ENCODE data around the gene FAN1. TPM values are rescaled to one million over a fixed set of nuclear protein-coding genes. Genes with fewer than 3 reads are reported as not detected.

FAN1 gene
- total RNA-seq, 1 donor from 2014 or later: 18.9 TPM

DNA sequence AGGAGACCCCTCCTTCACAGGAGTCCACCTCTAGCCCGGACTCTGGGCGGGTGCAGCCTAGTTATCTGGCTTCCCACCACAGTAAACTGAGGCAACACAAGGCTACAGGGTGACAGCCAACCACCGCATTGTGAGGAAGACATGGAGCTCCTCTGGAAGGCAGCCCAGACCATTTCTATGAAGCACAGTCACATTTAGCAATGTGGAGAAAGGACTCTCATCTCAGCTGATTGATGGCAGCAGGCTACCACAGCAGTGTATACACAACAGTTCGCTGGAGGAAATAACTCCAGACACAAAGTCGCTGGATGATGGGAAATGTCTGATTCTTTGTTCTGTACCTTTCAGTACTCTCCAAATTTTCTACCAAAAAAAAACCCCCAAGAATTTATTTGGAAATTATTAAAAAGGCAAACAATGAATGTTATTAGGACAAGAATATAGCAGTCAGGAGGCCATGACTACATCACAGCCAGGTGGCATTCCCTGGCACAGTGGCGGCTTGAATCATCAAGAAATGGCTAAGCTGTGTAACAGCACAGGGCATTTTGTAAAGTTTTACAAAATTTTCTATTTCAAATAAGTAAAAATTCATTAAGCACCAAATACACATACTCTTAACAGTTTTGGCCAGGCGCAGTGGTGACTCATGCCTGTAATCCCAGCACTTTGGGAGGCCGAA lies 40.1 kb downstream of the FAN1 start:
- intact Hi-C loops (cut with DNase I): no loop called here
- no peak for DNase-seq (ENCODE audit: low spot score)
- no peak for ATAC-seq

DNA sequence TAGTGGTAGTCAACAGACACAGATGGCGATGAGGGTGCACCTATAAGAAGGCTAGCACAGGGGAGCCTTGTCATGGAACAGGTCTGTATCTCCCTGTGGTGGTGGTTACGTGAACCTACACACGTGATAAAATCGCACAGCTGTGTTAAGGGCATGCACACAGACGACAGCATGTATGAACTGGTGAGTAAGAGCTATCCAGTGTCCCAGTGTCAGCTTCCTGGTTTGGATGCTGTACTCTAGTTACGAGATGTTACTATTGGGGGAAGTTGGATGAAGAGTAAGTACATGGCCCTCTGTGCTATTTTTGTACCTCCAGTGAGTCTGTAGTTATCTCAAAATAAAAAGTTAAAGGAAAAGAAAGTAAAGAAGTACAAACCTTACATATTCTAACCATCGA lies 49.5 kb downstream of the FAN1 start:
- DNase-seq (ENCODE audit: low spot score) (no peak), ATAC-seq (no peak)
- intact Hi-C loops (cut with DNase I): no loop called here

DNA sequence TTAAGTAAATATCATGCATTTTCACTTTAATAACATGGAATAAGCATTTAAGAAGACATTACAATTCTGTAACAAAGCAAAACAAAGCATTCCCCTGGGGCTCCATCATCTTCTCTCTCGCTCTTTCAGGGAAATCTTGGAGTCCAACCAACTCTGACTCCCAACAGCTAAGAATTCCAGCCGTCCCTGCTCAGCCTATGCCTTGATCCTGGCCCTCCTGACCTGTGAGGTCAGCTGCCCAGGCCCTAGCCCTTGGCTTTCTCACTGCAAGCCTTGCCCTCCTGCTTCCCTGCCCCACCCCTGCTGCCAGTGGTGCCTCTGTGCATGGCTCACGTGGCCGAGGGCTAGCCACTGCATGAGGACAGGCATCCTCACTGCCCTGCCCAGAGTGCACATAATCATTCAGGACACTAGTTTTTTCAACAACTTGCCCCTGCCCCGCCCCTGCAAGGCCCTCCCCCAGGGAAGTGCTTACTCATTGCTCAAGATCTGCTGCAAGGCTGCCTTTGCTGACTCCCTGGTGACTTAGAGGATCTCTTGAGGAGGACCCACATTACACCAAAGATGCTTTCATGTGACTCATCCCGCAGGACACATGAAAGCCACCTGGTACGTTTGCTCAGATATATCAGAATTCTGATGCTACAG lies 50.1 kb downstream of the FAN1 start:
- ATAC-seq (peak; percentile 26), DNase-seq (ENCODE audit: low spot score) (no peak)
- intact Hi-C loops (cut with DNase I): no loop called here

DNA sequence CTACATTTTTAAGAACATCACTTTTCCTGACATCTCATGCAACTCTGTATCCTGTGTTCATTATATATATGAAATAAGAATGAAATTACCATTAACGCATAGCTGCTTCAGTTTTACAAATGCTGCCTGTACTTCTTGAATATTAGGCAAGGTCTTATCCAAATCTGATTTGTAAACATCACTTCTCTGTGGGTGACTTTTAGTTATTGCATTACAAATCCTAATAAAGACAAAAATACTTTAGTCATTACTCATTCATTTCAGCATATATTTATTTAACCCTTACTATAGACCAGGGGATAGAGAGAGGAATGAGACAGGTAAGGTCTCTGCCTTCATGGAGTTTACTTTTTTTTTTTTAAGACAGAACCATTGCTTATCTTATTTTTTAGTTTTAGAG lies 51.0 kb downstream of the FAN1 start:
- DNase-seq (ENCODE audit: low spot score) (no peak), ATAC-seq (no peak)
- intact Hi-C loops (cut with DNase I): no loop called here

DNA sequence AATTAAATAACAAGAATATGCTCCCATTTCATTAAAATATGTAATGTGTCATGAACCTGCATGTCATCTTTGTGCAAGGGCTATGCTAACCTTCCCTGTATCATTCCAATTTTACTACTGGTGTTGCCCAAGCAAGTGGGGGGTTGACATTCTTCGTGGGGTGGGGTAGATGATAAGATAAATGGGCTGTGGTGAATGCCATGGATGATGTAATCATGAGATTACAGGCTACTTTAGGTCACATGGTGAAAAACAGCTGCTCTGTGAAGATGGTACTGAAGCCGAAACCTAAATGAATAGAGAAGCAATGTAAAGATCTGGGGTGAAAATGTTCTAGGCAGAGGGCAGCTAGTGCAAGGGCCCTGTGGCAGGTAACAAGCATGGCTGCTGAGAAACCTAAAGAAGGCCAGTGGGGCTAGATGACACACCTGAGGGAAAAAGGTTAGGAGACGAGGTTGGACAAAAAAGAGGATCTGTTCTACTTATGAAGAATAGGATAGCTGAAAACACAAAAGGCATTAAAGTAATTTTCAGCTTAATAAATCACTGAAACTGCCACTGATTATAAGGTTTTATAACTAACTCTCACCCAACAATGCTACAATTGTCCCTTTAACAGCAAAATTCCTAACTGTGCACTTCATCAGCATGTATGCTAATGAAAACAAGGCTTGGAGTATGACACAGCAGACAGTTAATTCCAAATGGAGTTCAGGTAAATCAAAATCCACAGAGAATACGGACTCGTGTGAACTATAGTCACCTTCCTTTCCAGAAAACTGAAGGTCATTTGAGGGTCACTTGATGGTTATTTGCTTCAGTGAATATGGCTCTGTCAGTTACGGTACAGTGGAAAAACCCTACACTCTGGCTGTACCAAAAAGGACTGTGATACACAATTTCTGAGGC lies 52.8 kb downstream of the FAN1 start:
- DNase-seq (ENCODE audit: low spot score) (no peak), ATAC-seq (no peak)
- intact Hi-C loops (cut with DNase I): no loop called here

DNA sequence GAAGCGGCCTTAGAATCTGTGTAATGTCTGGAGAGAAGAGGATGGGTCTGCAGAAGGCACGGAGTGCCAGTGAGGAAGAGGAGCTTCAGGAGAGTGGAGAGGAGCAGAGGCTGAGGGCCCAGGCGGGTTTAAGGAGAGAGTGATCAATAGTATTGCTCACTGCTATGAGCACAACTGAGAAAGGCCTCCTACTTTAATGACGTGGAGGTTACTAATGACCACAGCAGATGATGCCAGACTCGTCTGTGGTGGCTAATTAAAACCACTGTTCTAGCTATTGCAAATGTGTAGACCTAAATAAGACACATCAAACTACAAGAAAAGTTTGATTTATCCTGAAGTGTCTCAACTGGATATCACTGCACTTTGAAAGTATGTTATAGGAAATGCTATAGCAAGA lies 54.5 kb downstream of the FAN1 start:
- intact Hi-C loops (cut with DNase I): no loop called here
- ATAC-seq (no peak), DNase-seq (ENCODE audit: low spot score) (no peak)

DNA sequence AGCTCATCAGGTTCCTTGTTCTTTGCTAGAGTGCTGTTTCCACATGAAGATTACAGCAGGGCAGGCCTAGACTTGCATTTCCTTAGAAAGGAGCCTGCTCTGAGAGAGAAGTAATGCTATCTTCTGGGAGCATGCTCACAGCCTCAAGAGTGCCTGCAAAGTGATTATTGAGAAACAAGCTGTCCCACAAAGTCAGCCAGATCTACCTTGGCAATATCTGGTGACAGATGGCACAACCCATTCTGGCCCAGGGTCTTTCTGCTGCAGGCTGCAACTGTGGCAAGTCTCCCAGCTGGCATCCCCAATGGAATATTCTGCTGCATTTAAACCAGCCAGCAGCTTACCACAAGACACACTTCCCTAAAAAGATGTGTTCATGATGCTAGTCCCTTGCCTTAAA lies 58.4 kb downstream of the FAN1 start:
- DNase-seq (ENCODE audit: low spot score): no peak
- intact Hi-C loops (cut with DNase I): no loop called here
- no peak for ATAC-seq

DNA sequence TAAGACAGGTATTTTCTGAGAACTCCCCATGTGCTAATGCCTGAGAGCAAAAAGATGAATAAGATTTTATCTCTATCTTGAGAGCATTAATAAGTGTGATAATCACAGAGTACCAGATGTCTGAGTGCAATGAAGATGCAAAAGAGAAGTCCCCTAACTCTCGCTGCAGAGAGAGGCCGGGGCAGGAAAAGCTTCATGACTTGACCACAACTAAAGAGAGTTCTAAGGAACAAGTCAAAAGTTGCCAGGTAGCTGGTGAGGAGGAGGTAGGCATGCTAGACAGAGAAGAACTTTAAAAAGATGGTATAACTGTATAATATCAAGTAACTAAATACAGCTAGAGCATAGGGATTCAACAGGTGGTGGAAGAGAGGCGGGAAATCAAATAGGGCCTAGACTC lies 58.9 kb downstream of the FAN1 start:
- ATAC-seq (no peak), DNase-seq (ENCODE audit: low spot score) (no peak)
- intact Hi-C loops (cut with DNase I): no loop called here

DNA sequence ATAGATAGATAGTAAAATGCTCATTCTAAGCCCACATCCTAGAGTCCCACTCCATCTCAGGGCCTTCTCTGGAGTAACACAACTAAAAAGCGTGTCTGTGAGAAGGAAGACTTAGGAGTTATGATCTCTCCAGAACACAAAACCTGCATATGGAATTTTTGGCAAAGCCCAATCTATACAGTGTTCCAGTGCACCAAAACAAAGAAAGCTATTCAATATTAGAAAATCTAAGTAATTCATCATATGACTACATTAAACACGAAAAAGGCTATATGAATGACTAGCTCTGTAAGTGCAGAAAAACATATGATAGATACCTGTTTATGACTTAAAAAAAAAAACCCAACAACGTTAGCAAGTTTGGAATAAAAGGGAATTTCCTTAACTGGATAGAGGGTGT lies 60.0 kb downstream of the FAN1 start:
- DNase-seq (ENCODE audit: low spot score) (no peak), ATAC-seq (no peak)
- intact Hi-C loops (cut with DNase I): no loop called here

DNA sequence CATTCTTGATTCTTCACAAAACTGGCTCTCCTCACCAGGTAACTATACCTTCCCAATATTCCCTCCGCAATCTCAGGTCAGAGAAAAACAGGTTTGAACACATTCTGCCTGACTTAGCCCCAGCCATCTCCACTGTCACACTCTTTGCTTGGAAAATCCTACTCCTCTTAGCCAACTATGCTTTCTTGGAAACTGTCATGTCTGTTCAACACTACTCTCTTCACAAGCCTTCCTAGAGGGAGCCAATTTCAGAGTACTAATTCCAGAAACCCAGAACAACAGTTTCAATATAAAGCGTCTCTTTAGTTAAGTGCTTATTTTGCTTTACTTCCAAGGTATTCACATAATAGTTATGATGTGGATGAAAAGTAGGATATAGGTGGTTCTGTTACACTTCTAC lies 66.0 kb downstream of the FAN1 start:
- intact Hi-C loops (cut with DNase I): no loop called here
- DNase-seq (ENCODE audit: low spot score) (no peak), ATAC-seq (no peak)

DNA sequence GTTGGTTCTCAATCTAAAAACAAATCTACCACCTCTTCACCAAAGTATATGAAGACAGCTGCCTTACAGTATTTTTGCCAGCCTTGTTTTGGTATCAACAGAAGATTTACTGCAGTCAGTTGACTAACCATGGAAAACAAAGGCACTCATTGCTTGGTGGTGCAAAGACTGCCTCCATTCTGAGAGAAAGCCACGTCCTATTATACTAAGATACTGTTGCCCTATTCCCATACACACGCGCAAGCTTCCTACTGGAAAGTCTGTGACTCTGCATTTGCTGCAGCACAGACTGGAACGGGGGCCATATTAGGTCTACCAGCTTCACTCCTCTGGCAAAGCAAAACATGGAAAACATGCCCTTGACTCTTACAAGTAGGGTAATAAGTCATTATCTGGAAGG lies 69.7 kb downstream of the FAN1 start:
- DNase-seq (ENCODE audit: low spot score) (no peak), ATAC-seq (no peak)
- intact Hi-C loops (cut with DNase I): no loop called here

DNA sequence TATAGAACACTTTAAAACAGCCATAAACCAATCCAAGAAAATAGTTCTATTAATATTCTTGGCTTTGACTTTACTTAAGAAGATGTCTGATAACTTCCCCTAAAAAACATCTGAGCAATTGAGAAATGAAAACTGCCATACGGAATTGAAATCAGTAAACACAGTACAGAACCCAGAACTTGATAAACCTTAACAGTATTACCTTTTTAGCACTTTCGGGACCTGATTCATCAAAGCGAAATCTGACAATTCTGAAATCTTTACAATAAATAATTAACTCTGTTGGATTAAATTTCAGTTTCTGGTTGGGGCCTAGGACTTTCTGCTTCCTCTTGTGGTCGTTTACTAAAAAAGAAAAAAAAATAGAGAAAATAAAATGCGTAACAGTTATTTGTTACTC lies 70.4 kb downstream of the FAN1 start:
- ATAC-seq (no peak), DNase-seq (ENCODE audit: low spot score) (no peak)
- intact Hi-C loops (cut with DNase I): no loop called here

DNA sequence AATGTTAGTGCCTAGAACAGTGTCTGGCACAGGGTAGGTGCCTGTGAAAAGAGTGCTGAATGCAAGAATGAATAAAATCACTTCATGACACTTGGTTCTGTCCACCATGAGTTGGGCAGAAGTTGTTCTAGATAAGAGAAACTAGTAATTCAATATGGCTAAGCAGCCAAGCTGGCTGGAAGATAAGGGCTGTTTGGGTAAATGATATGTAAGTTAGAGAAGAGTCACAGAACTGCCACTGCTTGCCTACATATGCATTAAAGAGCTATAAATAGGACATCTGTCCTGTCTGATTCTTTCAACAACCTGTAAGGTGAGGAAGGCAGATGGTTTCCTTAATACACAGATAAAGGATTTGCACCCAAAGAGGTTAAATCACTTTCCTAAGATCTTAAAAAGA lies 74.6 kb downstream of the FAN1 start:
- DNase-seq (ENCODE audit: low spot score) (no peak), ATAC-seq (no peak)
- intact Hi-C loops (cut with DNase I): no loop called here

DNA sequence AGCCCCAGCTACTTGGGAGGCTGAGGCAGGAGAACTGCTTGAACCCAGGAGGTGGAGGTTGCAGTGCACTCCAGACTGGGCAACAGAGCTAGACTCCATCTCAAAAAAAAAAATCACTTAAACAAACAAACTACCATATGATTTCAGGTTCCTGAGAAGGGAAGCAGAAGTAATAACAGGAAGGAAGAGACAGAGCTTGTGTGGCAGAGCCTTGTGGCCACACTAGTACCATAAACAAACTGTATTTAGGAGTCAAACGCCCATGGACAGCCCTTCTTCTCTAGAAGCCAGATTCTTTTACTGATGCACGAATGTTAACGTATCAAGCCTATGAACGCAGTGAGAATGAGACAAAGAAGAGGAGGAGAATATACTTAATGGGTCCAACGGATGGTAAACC lies 75.7 kb downstream of the FAN1 start:
- intact Hi-C loops (cut with DNase I): no loop called here
- DNase-seq (ENCODE audit: low spot score) (no peak), ATAC-seq (peak; percentile 50)

DNA sequence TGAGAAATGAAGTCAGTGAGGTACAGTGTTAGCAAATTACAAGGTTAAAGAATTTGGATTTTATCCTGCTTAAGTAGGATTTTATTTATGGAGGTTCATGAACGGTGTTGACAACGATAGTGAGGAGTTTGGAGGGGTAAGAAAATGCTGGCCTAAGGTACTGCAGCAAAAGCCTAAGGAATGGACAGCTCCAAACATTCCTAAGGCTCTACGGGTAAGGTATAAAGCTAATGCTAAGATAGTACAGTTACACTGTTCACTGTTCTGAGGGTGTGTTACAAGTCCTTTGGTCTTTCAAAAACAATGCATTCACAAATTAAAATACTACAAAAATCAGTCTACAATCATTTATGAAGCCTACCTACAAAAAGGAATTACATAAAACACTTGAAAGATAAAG lies 80.4 kb downstream of the FAN1 start:
- ATAC-seq: no peak
- no peak for DNase-seq (ENCODE audit: low spot score)
- intact Hi-C loops (cut with DNase I): no loop called here

DNA sequence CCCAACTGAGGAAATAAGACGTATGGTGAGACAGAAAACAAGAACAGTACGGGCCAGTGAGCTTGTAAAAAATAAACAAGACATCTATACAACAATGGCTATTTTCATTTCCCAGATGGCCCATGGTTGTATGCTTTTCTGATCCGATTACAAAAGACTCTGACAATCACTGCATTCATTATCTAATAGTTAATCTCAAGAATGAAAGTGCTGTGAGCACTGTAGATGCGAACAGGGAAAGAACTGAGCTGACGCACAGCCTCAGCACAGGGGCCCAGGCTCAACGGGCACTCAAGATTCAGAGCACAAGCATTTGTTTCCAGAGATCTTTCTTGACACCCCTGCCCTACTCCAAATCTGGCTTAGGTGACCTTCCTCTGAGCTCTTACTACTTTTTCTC lies 80.8 kb downstream of the FAN1 start:
- intact Hi-C loops (cut with DNase I): no loop called here
- peak; percentile 25 for ATAC-seq
- no peak for DNase-seq (ENCODE audit: low spot score)

DNA sequence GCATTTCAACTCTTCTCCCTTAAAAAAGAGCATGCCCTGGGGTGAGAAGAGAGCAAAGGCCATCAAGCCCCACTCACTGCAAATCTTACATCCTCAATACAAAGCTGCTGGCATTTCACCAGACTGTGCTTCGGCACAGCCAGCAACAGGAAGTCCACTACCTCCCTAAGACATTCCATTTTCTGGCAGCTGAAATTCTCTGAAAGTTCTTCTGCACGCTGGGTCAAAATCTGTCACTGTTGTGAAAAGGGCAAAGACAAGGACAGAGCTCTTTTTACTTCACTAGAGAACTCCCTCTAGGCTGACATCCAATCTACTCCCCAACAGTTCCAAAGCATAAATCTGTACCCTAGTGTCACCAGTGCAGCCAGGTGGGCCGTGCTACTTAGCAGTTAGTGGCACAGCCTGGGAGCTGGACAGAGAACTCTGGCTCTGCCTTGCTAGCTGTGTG lies 81.4 kb downstream of the FAN1 start:
- DNase-seq (ENCODE audit: low spot score) (no peak), ATAC-seq (peak; percentile 54)
- intact Hi-C loops (cut with DNase I): no loop called here

DNA sequence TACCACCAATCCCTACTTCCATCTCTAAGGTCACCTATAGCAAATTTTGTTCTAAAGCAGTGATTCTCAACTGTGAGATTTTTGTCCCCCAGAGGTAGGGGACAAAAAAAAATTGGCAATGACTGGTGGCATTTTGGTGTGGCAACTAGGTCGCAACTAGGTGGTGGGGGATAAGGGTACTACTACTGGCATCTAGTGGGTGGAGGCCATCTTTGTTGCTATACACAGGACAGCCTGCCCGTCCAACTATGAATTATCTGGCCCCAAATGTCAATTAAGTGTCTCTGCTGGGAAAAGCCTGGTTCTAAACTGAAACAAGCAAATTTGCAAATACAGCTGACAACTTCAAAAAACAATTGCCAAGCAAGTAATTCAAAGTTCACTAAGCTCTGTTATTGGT lies 86.3 kb downstream of the FAN1 start:
- ATAC-seq (no peak), DNase-seq (ENCODE audit: low spot score) (no peak)
- intact Hi-C loops (cut with DNase I): no loop called here

DNA sequence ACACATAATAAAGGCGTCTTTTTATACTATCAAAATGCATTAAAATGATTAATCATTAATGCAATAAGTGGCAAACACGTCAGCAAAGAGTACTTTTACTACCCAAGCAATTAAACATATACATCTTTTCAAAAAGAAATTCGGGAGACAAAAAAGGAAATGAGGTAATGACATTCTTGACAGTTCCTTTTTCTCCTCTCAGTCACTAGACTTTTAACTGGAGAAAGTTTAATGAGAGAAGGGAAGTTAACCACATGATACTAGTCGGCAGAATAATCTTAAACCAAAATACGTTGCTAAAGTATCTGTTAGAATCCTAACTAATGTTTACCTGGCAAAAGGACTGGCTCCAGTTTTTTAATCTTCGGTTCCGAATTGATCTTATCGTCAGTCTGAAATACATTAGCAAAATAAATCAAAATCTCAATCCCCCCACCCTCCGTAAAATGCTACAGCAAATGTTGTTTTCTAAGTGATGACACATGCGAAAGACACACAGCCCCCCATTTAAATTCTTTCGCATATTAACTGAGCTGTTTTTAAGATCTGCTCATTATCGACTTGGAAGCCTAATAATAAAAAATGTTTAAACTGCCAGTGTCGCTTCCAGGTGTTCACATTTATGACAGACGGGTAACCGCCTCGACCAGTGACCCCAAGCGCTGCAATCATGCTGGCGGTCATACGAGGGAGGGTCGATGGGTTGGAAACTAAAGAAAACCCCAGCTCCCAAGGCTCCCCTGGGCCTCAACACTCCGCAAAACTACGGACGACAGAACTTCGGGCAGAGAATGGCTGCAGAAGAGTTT lies 86.9 kb downstream of the FAN1 start:
- no peak for ATAC-seq

More for the DNA sequence above, 86.9 kb downstream of the FAN1 start:
- DNase-seq (ENCODE audit: low spot score): no peak
- intact Hi-C loops (cut with DNase I): no loop called here

Data from sciatic nerve (tissue), 2 donors.